H1 (cell line): ENCODE measurements around the gene KDM1A. TPM values are rescaled to one million over a fixed set of nuclear protein-coding genes. Genes with fewer than 3 reads are reported as not detected.
"Not testable (repeated sequence)": the region's sequence is repeated elsewhere in the genome, so short reads cannot be mapped to it uniquely, and the experiment has no call there.

Experiments used
- CTCF ChIA-PET: fragments of 300-600 bp; sonication (Branson Sonifier 250); formaldehyde crosslinking; loops from one replicate; lab custom pipeline; 2021; ENCODE audit not compliant: partially characterized antibody; lab: Charles Lee
- POLR2A ChIA-PET: fragments of 300-600 bp; sonication (Branson Sonifier 250); formaldehyde crosslinking; loops from one replicate; lab custom pipeline; 2021; ENCODE audit warnings: inconsistent platforms; ENCODE audit not compliant: partially characterized antibody; lab: Charles Lee
- DNase-seq, 2 experiments: peaks; one replicate each; pipeline versions ENCODE4 v3.0.0 to v3.0.0-alpha.2; 2010 to 2022; ENCODE audit warnings: low spot score in 2 of 2, low read depth in 1 of 2, mixed read lengths in 1 of 2
- FAIRE-seq: peaks from 2 replicates; lab custom pipeline; 2011; peaks lifted over from hg19 to GRCh38; lab: Jason Lieb, UNC
- H2AFZ ChIP-seq: 2 replicates; pipeline ENCODE4 v1.8.1; 2012; ENCODE audit warnings: low read length, inconsistent platforms
- H2AK5ac ChIP-seq: 2 replicates; pipeline ENCODE4 v1.6.1; 2013; ENCODE audit warnings: low read depth, low read length
- H2BK120ac ChIP-seq: replicated peaks from 2 replicates; pipeline ENCODE3; 2013; ENCODE audit warnings: low read depth, low read length, inconsistent platforms
- H2BK12ac ChIP-seq: 2 replicates; pipeline ENCODE4 v1.6.1; 2013; ENCODE audit warnings: low read depth, low read length
- H2BK15ac ChIP-seq: 2 replicates; pipeline ENCODE4 v1.6.1; 2013; ENCODE audit warnings: low read length
- H2BK20ac ChIP-seq: 2 replicates; pipeline ENCODE4 v1.6.1; 2013; ENCODE audit warnings: low read length
- H2BK5ac ChIP-seq: 2 replicates; pipeline ENCODE4 v1.6.1; 2013; ENCODE audit warnings: low read depth, low read length
- H3K14ac ChIP-seq: 2 replicates; pipeline ENCODE4 v1.6.1; 2013; ENCODE audit warnings: inconsistent platforms; ENCODE audit not compliant: insufficient read length
- H3K18ac ChIP-seq: 2 replicates; pipeline ENCODE4 v1.6.1; 2013; ENCODE audit warnings: low read length; ENCODE audit errors: extremely low read depth
- H3K23ac ChIP-seq: 2 replicates; pipeline ENCODE4 v1.6.1; 2013; ENCODE audit warnings: inconsistent platforms; ENCODE audit not compliant: insufficient read length
- H3K23me2 ChIP-seq: 2 replicates; pipeline ENCODE4 v1.6.1; 2013; ENCODE audit warnings: low read depth, low read length
- H3K27ac ChIP-seq: 2 replicates; pipeline ENCODE4 v1.6.1; 2011; ENCODE audit warnings: low read depth, low read length, inconsistent platforms
- H3K27me3 ChIP-seq, 4 experiments: replicated peaks in 1 of 4; 1 replicate in 1 of 4; 2 replicates in 3 of 4; pipeline versions ENCODE4 v1.6.1 to v1.8.1; 2011 to 2013; ENCODE audit warnings: low read length in 3 of 4, mild to moderate bottlenecking in 3 of 4, inconsistent platforms in 2 of 4, mixed read lengths in 2 of 4, moderate library complexity in 1 of 4; ENCODE audit not compliant: control insufficient read depth in 3 of 4, insufficient read depth in 3 of 4; ENCODE audit errors: extremely low read depth in 1 of 4
- H3K36me3 ChIP-seq, 4 experiments: 2 replicates each; pipeline versions ENCODE4 v1.6.1 to v1.8.1; 2011 to 2013; ENCODE audit warnings: mild to moderate bottlenecking in 4 of 4, low read length in 3 of 4, moderate library complexity in 2 of 4, control low read depth in 1 of 4, inconsistent platforms in 1 of 4; ENCODE audit not compliant: insufficient read depth in 4 of 4, control insufficient read depth in 2 of 4
- H3K4ac ChIP-seq: replicated peaks from 2 replicates; pipeline ENCODE3; 2013; ENCODE audit warnings: low read length, low read depth, mixed read lengths, inconsistent platforms; ENCODE audit not compliant: insufficient read length
- H3K4me1 ChIP-seq, 4 experiments: replicated peaks in 1 of 4; 1 replicate in 1 of 4; 2 replicates in 3 of 4; pipeline versions ENCODE4 v1.6.1 to v1.8.1; 2011 to 2013; ENCODE audit warnings: low read length in 3 of 4, inconsistent platforms in 2 of 4, mixed read lengths in 1 of 4; ENCODE audit not compliant: insufficient read depth in 4 of 4, control insufficient read depth in 3 of 4
- H3K4me2 ChIP-seq, 2 experiments: 2 replicates each; pipeline versions ENCODE4 v1.6.1 to v1.8.1; 2011 to 2013; ENCODE audit warnings: low read depth in 2 of 2, low read length in 2 of 2, control low read depth in 1 of 2, inconsistent platforms in 1 of 2, mild to moderate bottlenecking in 1 of 2; ENCODE audit not compliant: insufficient read depth in 1 of 2
- H3K4me3 ChIP-seq, 4 experiments: fragments of 200-600, 300-600 bp in 1 of 4; sonication (generic), shearing (Covaris generic), sonication (Bioruptor Twin) in 1 of 4; 2 replicates each; pipeline versions ENCODE4 v1.5.1 to v1.8.1; 2011 to 2016; ENCODE audit warnings: low read length in 4 of 4, low read depth in 3 of 4, control low read depth in 2 of 4, inconsistent platforms in 2 of 4, mild to moderate bottlenecking in 2 of 4, mixed read lengths in 1 of 4, moderate library complexity in 1 of 4; ENCODE audit not compliant: insufficient read depth in 2 of 4; ENCODE audit errors: extremely low read depth in 1 of 4
- H3K56ac ChIP-seq: replicated peaks from 2 replicates; pipeline ENCODE3; 2013; ENCODE audit warnings: low read depth, mild to moderate bottlenecking, mixed read lengths, low read length, inconsistent platforms; ENCODE audit not compliant: insufficient read length
- H3K79me1 ChIP-seq: 2 replicates; pipeline ENCODE4 v1.6.1; 2013; ENCODE audit warnings: low read depth, low read length, control low read depth
- H3K79me2 ChIP-seq, 2 experiments: 2 replicates each; pipeline versions ENCODE4 v1.6.1 to v1.8.1; 2012 to 2013; ENCODE audit warnings: low read length in 2 of 2, mild to moderate bottlenecking in 2 of 2, inconsistent platforms in 1 of 2; ENCODE audit not compliant: insufficient read depth in 2 of 2, control insufficient read depth in 1 of 2
- H3K9ac ChIP-seq, 4 experiments: replicated peaks in 1 of 4; 1 replicate in 1 of 4; 2 replicates in 3 of 4; pipeline versions ENCODE4 v1.6.1 to v1.8.1; 2011 to 2013; ENCODE audit warnings: low read depth in 3 of 4, low read length in 3 of 4, control low read depth in 2 of 4, mild to moderate bottlenecking in 2 of 4, moderate library complexity in 2 of 4, inconsistent platforms in 1 of 4; ENCODE audit errors: extremely low read depth in 1 of 4
- H3K9me3 ChIP-seq, 2 experiments: 2 replicates each; pipeline versions ENCODE4 v1.6.1 to v1.8.1; 2012 to 2013; ENCODE audit warnings: mild to moderate bottlenecking in 2 of 2, moderate library complexity in 2 of 2, control low read depth in 1 of 2, inconsistent platforms in 1 of 2, low read depth in 1 of 2, low read length in 1 of 2, mixed read lengths in 1 of 2; ENCODE audit not compliant: insufficient read depth in 2 of 2
- H4K20me1 ChIP-seq, 2 experiments: replicated peaks in 1 of 2; 2 replicates each; pipeline versions ENCODE3 to v1.8.1; 2011 to 2013; ENCODE audit warnings: inconsistent platforms in 2 of 2, low read length in 2 of 2, mild to moderate bottlenecking in 1 of 2; ENCODE audit not compliant: insufficient read depth in 2 of 2, control insufficient read depth in 1 of 2
- H4K5ac ChIP-seq: 2 replicates; pipeline ENCODE4 v1.6.1; 2013; ENCODE audit warnings: low read length, low read depth, mixed read lengths, inconsistent platforms; ENCODE audit not compliant: insufficient read length
- H4K8ac ChIP-seq: 2 replicates; pipeline ENCODE4 v1.8.0; 2013; ENCODE audit warnings: mild to moderate bottlenecking, moderate library complexity, low read length, inconsistent platforms; ENCODE audit not compliant: insufficient read depth; ENCODE audit errors: extremely low read depth
- H4K91ac ChIP-seq: replicated peaks from 2 replicates; pipeline ENCODE3; 2013; ENCODE audit warnings: low read length, mixed read lengths, inconsistent platforms; ENCODE audit not compliant: insufficient read length
- whole genome bisulfite sequencing, 2 experiments: shearing (Covaris generic) in 1 of 2; methylation state at CpG; one replicate each; pipeline versions ENCODE4 v1.1.6 to v1.1.7; 2013 to 2015; ENCODE audit warnings: low lambda C conversion rate in 2 of 2, mixed read lengths in 2 of 2, inconsistent platforms in 1 of 2, low coverage in 1 of 2, missing lambda C conversion rate in 1 of 2; ENCODE audit not compliant: insufficient replicate concordance in 2 of 2, insufficient coverage in 1 of 2, insufficient read length in 1 of 2; ENCODE audit errors: extremely low coverage in 1 of 2, missing lambda C conversion rate in 1 of 2; 5-methylcytosine and 5-hydroxymethylcytosine counted together
- polyA plus RNA-seq, 7 experiments: library from polyadenylated mRNA; depleted of rRNA in 3 of 7; stranded (reverse) in 5 of 7; unstranded in 2 of 7; fragments of >200 nt in 5 of 7; fragments of 200-250 nt in 2 of 7; gene quantifications; 1 replicate in 5 of 7; 2 replicates in 1 of 7; 4 replicates in 1 of 7; pipeline versions ENCODE4 v1.2.1 to v1.2.3, GENCODE V29; 2011 to 2013; ENCODE audit warnings: missing spikeins in 2 of 7, mixed read lengths in 2 of 7
- total RNA-seq: library from RNA; stranded (reverse); fragmentation: NEBNext Ultra II Directional; extraction: Animal tissue kit (Norgen Biotek cat#: 25700); gene quantifications from 2 replicates; pipeline ENCODE4 v1.2.1, GENCODE V29; 2021

Gene KDM1A
- total and polyA plus RNA-seq, 2 of the 8 experiments (the other 6 are each of a cell fraction or from before 2014, with no cell fraction given) = 216 to 275 TPM

- H4K91ac ChIP-seq, H3K27me3 ChIP-seq, H3K4me3 ChIP-seq, H3K56ac ChIP-seq, H3K4me2 ChIP-seq, H2BK20ac ChIP-seq, FAIRE-seq, H3K79me2 ChIP-seq, H3K18ac ChIP-seq, H2AFZ ChIP-seq, H4K20me1 ChIP-seq, H3K79me1 ChIP-seq, H3K4me1 ChIP-seq, H3K36me3 ChIP-seq, H3K14ac ChIP-seq, H2BK5ac ChIP-seq, H3K9ac ChIP-seq, DNase-seq, H3K9me3 ChIP-seq, H3K23ac ChIP-seq, H3K4ac ChIP-seq, H2AK5ac ChIP-seq, POLR2A ChIA-PET, H3K27ac ChIP-seq, H4K8ac ChIP-seq, H3K23me2 ChIP-seq, H2BK12ac ChIP-seq, H2BK15ac ChIP-seq, H2BK120ac ChIP-seq, H4K5ac ChIP-seq: not testable (repeated sequence)
- CTCF ChIA-PET = interaction anchor here (0.7 to 1.2 kb wide), 3 partner anchors 9 to 497 kb away, joined by 3 to 4 read pairs (median 4); no protein-coding TSS in a partner anchor
- 89% methylated on average over 3 of the region's 3 CpGs; no CpG with 5 or more reads in 1 of the 2 experiments for WGBS, 2 experiments
These were observed 14.5 kb upstream of the KDM1A start for GRCh38 chr1:23004769-23005168.
